ENCODE data around the gene DCC.

Gene DCC

GRCh38 chr18:53131001-53131400 lies 791.0 kb downstream of the DCC start:
- DNase-seq, result no peak

DNA sequence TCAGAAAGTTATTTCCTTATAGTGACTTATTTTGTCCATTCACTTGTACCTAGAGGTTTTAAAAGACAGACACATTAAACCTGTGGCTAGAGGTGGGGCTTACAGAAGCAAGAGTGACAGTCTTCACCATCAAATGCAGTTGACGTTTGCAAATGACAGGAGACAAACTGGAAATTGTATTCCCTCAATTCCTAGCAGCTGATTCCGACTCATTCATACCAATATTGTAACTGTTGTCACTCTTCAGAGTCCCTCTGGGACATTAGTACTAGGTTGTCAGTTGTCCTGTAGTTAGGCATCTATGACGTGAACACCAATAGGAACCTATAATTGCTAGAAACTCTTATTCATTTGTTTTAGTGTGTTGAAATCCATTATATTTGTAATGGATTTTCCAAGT lies 794.7 kb downstream of the DCC start:
- no peak for DNase-seq

DNA sequence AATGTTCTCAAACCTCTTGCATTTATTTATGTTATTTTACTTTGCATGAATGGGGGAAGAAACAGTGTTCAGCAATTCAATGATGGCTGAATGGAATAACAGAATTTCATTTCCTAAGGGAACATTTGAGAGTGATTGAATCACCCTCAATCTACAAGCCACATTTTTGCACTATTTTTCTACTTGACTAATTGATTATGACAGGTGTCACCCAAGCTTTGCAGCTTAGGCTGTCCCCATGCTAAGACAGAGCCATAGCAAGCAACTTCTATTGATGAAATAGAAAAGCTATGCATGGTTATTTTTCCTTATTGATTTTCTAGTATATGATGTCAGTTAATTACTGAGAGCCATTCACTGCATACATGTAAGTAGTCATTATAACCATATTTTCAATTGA lies 795.7 kb downstream of the DCC start:
- DNase-seq, result no peak

DNA sequence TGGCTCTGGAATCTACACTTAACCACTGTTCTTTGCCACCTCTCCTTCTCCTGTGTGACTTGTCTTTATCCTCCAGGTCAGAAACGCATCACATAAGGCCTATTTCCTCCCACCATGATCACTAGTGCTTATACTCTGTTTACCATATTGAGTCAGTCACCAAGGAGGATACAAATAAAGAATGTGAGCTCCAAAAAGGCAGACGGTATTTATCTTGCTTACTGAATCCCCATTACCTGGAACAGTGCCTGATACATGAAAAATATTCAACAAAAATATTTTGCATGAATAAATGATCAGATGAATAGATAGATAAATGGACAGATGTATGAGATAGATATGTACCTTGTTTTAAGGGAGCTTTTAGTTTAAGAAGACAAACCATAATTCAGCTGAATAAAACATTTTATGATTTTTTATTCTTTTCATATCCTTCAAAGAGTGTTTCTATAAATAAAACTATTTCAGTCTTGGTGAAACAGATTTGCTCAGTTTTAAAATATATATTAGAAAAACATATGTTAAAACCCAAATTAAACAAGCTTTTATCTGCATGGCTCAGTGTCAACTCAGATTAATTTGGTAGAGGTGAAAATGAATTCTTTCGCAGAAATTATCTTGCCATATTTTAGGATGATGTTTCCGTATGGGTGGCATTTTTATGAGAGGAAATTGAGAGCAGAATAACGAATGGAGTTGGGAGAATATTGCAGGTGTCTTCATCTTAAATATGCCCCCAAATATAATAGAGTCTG lies 799.9 kb downstream of the DCC start:
- DNase-seq, result no peak

- DNase-seq, result no peak
Observed at GRCh38 chr18:53142005-53142404, 802.0 kb downstream of the DCC start.

GRCh38 chr18:53147472-53147871 lies 807.5 kb downstream of the DCC start:
- no peak for DNase-seq

- no peak for DNase-seq
Observed at GRCh38 chr18:53148123-53148522, 808.1 kb downstream of the DCC start.

DNA sequence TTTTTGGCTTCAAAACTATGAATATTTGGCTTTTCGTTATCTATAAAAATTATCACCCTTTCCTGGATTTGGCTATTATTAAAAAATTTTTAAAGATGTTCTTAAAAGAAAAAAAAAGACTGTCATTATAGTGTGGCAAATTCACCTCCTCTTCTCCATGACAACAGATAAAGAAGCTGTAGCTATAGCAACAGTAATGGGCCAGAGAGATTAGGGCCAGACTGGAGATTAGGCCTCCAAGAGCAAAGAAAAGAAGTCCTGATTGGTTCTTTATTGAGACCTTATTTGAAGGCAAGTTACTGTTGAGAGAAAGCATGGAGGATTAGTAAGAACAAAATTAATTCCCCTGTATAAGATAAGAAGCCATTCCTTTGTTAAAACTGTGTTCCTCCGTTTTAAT lies 812.5 kb downstream of the DCC start:
- no peak for DNase-seq

DNA sequence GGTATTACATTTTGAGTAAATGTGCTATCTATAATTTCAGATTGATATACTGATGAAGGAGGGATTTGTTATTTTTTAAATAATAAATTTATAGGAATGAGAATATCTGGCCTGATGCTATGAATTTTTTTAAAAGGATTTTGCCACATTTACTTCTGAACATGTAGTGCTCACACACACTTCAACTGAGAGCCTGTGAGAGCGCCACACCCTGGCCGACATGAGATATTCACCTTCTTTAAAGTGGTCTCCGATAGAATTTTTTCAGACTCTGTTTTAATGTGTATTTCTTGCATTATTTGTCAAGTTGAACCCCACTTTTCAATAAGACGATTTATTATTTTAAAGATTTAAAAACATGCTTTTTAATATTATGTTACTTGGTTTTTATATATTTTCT lies 813.3 kb downstream of the DCC start:
- no peak for DNase-seq

DNA sequence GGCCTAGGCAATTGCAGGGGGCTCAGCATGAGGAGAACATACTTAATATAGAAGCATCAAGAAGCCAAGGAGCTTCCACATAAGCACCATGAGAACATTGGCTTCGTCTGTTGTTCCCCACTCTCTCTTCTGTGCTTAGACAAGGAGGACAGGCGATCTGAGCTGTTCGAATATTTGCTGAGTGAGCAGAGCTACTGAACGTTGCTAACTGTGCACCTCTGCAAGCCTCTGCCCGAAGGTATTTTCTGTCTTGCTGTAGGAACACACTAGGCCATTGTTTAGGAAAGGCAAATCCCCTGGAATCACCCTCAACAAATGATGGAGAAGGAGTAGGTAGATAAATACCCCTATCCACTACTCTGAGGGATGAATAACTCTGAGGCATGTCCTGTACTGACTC lies 813.8 kb downstream of the DCC start:
- no peak for DNase-seq

DNA sequence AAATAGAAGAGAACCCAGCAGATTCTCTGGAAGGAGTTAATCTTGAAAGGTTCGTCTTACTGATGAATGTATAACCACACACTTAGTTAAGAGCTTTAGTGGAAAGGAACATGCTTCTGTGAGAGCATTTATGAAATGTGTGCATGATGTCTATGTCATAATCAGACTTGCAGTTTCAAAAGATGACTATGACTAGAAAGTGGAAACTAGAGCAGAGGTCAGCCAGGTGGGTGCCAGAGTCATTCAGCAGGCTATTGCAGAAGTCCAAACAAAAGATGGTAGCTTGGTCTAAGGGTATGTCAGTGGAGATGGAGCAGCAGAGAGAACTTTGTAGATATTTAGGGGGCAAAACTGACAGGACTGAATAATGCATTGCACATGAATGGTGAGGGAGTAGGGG lies 825.8 kb downstream of the DCC start:
- DNase-seq, result no peak

DNA sequence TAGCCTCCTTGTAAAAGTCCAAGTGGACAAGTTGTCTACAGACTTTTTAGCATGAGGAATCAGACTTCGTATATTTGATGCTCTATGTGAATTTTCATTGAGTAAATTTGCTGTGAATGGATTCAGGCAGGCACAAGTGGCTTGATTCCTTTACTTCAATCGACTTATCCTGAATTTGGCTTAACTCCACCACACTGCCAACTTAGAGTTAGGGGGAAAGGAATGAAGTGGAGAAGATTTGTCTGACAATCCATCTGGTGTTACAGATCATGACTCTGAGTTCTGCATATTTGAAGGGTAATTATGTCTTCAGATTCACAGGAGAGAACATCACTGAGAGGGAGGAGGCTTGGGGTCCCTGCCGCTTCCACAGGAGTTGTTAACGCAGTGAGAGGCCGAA lies 829.3 kb downstream of the DCC start:
- no peak for DNase-seq

DNA sequence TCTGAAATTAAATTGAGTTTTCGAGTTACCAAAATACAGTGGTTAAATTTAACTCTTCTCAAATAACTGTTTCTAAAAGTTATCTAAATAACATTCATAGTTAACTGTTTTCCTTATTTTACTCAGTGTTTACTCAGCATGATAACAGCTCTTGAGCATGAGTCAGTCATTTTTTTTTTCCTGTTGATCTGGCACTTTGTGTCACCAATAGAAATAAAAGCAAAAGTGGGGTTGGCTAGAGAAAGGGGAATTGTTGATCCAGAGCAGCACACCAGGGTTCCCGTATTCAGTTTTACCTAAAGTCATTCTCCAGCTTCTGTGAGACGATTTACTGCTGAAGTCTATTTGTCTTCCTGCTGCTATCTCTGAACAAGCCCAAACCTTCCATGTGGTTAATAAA lies 851.6 kb downstream of the DCC start:
- DNase-seq, result no peak

- no peak for DNase-seq
Observed at GRCh38 chr18:53193870-53194269, 853.9 kb downstream of the DCC start.

- no peak for DNase-seq
Observed at GRCh38 chr18:53219853-53220252, 879.9 kb downstream of the DCC start.

DNA sequence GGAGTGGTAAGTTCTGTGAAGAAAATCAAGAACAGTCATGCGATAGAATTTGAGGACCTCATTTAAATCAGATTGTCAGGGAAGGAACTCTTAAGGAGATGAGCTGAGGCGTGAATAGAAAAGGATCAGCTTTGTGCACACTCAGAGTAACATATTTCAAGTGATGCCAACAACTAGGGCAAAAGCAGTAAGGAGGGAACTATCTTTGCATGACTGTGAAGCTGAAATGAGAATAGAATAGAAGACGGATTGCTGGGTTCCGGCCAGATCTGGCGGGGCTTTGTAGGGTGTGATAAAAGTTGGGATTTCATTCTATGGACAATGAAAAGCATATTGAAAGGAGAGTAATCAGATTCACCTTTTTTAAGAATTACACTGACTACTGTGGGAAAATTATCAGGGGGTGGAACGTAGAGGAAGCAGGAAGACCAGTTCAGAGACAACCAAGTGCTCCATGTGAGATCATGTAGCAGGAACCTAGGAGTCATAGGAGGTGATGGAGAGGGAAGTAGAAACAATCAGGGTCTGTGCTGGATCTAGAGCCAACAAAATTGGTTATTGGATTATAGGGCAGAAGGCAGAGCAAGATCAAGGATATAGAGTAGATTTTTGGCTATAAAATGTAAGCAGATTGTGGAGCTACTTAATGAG lies 884.3 kb downstream of the DCC start:
- no peak for DNase-seq

GRCh38 chr18:53225567-53226325 lies 885.7 kb downstream of the DCC start:
- DNase-seq, result no peak

DNA sequence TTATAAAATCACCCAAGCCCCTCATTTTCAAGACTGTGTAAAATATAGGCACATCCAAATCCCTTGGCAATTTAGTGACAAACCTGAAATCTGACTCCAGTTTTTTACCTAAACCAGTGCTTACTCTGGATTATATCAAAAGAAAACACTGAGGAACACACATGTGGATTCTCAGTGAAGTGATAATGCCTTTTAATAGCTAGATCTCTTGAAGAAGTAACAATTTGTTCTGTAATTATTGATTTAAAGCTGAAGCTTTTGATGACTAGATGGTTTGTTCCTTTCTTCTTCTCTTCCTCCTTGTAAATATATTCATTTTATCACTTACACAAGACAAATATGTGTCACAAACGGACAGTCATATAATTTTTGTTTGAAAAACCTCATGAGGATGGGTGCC lies 894.6 kb downstream of the DCC start:
- no peak for DNase-seq

DNA sequence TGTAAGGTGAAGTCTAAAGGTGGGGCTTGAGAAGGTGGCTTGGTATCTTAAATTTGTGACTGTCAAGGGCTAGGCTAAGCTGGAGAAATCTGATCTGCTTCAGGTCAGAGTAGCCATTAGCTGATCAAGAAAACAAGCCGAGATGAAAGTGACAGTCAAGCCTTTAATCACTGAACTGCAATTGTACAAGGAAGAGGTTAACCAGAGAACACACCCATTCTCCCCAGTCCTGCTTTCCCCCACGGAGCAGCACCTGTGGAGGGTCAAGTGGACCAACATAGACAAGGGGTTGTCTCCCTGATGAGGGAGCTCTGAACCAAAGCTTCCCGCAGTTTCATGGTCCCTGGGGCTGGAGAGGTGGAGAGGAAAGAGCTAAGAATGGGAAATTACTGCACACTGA lies 901.2 kb downstream of the DCC start:
- no peak for DNase-seq

GRCh38 chr18:53253789-53254188 lies 913.8 kb downstream of the DCC start:
- DNase-seq, result no peak

- no peak for DNase-seq
Observed at GRCh38 chr18:53254265-53254664, 914.3 kb downstream of the DCC start.

DNA sequence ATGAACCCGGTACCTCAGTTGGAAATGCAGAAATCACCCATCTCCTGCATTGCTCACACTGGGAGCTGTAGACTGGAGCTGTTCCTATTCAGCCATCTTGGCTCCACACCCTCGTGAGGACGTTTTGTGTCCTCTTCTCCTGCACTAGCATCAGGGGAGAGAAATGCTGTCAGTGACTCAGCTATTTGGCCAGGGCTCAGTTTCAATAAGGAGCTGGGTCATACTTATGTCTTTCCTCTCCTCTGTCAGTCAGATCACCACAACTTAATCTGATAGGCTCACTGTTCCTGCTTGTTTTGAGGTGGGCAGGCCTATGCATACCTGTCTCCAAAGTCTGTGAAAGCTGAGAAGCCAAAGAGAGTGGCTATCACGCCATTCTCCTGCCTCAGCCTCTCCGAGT lies 921.2 kb downstream of the DCC start:
- no peak for DNase-seq

- DNase-seq, result no peak
Observed at GRCh38 chr18:53266850-53267249, 926.9 kb downstream of the DCC start.

DNA sequence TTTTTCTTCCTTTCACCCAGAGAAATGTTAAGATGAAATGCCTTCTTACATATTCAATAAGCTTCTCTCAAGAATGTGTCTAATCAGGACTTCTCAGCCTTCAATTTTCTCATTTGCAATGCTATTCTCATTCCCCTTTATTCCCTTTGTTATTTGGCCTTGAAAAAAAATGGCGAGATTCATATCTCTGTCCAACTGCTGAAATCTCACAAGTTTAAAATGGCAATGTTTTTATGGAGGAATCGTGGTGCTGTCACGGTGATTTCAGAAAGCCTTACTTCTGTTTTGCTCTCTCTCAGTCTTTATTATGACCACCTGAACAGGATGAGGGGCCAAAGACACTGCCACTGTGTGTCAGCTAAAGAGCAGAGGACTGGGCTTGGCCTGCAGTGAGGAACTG lies 928.5 kb downstream of the DCC start:
- no peak for DNase-seq

All from GOT3 (cell line).